Embryonic facial prominence (tissue), 1 donor: Measurements from ENCODE around the gene MYOG.

Source experiments
- DNase-seq: peaks from one replicate; pipeline ENCODE4 v3.0.0-alpha.2; 2016; ENCODE audit errors: extremely low spot score

The MYOG gene

GRCh38 chr1:203090421-203091198 lies 4.8 kb upstream of the MYOG start:
- no peak for DNase-seq

- no peak for DNase-seq
Measured at GRCh38 chr1:203089651-203090045, 3.8 kb upstream of the MYOG start.

GRCh38 chr1:203089001-203089650 lies 3.3 kb upstream of the MYOG start:
- DNase-seq, result no peak

GRCh38 chr1:203088441-203088840 lies 2.6 kb upstream of the MYOG start:
- DNase-seq, result no peak

- DNase-seq, result no peak
Measured at GRCh38 chr1:203086992-203087763, 1.4 kb upstream of the MYOG start.

GRCh38 chr1:203084588-203085527 lies 954 bp downstream of the MYOG start:
- no peak for DNase-seq

- no peak for DNase-seq
Measured at GRCh38 chr1:203083463-203083921, 2.3 kb downstream of the MYOG start.

- DNase-seq, result no peak
Measured at GRCh38 chr1:203082571-203083462, 3.0 kb downstream of the MYOG start.

- DNase-seq, result no peak
Measured at GRCh38 chr1:203082231-203082505, 3.6 kb downstream of the MYOG start.

GRCh38 chr1:203081465-203082230 lies 4.2 kb downstream of the MYOG start:
- no peak for DNase-seq

GRCh38 chr1:203080456-203080855 lies 5.4 kb downstream of the MYOG start:
- no peak for DNase-seq

GRCh38 chr1:203078478-203078877 lies 7.3 kb downstream of the MYOG start:
- DNase-seq, result no peak

- DNase-seq, result no peak
Measured at GRCh38 chr1:203077956-203078355, 7.9 kb downstream of the MYOG start.

GRCh38 chr1:203077367-203077766 lies 8.4 kb downstream of the MYOG start:
- DNase-seq, result no peak

GRCh38 chr1:203076031-203076511 lies 9.7 kb downstream of the MYOG start:
- DNase-seq, result no peak

GRCh38 chr1:203075236-203076030 lies 10.4 kb downstream of the MYOG start:
- DNase-seq, result no peak

GRCh38 chr1:203074610-203075009 lies 11.2 kb downstream of the MYOG start:
- no peak for DNase-seq

- DNase-seq, result no peak
Measured at GRCh38 chr1:203073469-203073868, 12.3 kb downstream of the MYOG start.

GRCh38 chr1:203072911-203073310 lies 12.9 kb downstream of the MYOG start:
- DNase-seq, result no peak
